Subcutaneous adipose tissue (tissue), 4 donors: ENCODE results near the gene NR2E3. TPM values are rescaled to one million over a fixed set of nuclear protein-coding genes. Genes with fewer than 3 reads are reported as not detected.

Source experiments
- total RNA-seq, 4 donors: library from RNA; depleted of rRNA; stranded (reverse); fragments of >200 nt; gene quantifications; one replicate each; pipeline ENCODE4 v1.1.0, GENCODE V29; 2016
- TF ChIP-seq, protein P1 (sequence below): fragments of 450-650 bp; IDR thresholded peaks from one replicate; pipeline ENCODE4 v1.5.1; 2016; ENCODE audit warnings: low read depth, mild to moderate bottlenecking, control low read depth, antibody characterized with exemption, moderate library complexity

Gene NR2E3
- total RNA-seq, 4 donors from 2014 or later: not detected

DNA sequence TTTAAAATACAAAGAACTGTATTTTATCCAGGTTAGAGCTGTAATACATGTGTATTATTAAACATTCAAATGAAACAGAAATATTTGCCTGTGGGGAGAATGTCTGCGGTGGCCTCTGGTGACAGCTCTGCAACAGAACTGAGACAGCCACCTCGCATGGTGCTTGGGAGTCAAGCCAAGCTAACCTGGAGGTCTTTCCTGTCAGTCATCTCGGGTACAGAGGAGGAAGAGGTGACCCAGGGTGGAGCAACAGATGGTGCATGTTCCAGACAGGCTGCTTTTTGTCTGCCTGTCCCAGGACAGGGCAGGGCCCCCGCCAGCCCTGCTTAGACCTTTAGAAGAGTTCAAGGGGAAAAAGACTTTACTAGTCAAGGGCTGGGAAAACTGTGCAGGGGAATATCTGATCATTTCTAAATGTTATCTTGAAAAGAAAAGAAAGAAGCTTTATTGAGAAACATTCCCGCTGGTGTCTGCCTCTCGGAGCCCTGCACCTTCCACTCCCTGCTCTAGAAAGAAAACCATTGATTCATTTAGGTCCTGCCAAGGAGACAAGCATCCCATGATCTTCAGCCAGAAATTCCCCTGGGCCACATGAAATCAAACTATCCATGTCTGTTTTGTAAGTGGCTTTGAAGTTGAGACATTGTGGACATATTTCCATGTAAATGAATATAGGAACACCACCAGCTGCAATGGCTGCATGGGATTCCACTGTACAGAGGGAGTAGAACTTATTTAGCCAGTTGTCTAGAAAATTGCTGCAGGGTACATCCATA, 5.5 kb upstream of the NR2E3 start:
- TF ChIP-seq, protein P1, sequence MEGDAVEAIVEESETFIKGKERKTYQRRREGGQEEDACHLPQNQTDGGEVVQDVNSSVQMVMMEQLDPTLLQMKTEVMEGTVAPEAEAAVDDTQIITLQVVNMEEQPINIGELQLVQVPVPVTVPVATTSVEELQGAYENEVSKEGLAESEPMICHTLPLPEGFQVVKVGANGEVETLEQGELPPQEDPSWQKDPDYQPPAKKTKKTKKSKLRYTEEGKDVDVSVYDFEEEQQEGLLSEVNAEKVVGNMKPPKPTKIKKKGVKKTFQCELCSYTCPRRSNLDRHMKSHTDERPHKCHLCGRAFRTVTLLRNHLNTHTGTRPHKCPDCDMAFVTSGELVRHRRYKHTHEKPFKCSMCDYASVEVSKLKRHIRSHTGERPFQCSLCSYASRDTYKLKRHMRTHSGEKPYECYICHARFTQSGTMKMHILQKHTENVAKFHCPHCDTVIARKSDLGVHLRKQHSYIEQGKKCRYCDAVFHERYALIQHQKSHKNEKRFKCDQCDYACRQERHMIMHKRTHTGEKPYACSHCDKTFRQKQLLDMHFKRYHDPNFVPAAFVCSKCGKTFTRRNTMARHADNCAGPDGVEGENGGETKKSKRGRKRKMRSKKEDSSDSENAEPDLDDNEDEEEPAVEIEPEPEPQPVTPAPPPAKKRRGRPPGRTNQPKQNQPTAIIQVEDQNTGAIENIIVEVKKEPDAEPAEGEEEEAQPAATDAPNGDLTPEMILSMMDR: no peak

DNA sequence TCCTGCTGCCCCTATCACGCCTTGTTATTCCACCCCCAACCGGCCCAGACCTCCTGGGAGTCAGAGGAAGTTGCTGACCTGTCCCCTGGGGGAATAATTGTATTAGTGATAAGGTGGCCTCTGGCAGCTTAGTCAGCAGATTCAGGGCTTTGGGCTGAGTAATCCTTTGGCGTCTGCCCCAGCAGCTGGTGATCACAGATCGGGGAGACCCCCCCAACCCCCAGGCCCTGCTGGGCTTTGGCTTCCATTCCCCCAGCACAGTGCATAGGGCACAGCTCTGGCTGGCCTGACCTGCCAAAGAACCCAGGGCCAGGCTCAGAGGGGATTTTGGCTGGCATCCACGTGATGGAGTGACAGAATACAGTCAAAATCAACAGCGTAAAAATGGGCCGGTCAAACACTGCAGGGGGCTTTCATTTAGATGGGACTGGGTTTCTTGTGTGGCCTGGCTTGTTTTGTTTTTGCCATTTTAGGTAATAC, 3.9 kb upstream of the NR2E3 start:
- TF ChIP-seq, protein P1: no peak

DNA sequence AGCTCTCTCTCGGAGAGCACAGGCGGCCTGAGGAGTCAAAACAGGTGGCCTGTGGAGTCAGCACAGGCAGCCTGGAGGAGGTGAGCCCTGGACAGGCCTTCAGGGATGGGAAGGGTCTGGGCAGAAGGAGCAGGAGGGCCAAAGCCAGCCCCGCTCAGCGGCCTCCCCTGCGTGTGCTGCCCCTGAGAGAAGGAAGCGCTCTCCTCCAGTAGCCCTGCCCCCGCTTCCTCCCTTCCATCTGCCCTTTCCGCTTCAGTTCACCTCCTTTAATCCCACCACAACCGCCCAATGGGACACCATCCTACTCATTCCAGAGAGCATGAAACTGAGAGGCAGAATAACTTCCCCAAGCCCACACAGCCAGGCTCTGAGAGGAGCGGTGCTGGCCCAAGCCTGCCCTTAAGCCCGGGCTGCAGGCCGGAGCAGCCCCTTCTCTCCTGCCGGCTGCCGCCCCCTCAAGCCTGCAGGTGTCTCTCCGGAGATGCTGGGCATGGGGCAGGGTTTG, 3.2 kb upstream of the NR2E3 start:
- TF ChIP-seq, protein P1: no peak

DNA sequence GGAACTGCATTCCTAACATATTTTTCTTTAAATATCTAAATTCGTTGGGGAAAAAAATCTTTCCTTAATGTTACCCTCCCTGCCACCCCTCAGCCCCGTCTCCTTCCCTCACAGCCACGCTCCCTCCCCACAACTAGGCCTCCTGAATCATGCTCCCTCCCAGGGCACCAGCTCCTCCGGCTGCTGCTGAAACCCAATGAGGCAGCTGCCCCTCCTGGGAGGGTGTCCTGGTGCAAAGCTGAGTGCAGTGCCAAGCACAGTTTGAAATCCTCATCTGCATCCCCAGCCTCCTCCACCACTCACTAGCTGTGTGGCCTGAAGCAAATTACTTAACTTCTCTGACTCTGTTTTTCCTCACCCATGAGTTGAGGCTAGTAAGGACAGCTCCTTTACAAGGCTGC, 2.7 kb upstream of the NR2E3 start:
- TF ChIP-seq, protein P1: no peak

DNA sequence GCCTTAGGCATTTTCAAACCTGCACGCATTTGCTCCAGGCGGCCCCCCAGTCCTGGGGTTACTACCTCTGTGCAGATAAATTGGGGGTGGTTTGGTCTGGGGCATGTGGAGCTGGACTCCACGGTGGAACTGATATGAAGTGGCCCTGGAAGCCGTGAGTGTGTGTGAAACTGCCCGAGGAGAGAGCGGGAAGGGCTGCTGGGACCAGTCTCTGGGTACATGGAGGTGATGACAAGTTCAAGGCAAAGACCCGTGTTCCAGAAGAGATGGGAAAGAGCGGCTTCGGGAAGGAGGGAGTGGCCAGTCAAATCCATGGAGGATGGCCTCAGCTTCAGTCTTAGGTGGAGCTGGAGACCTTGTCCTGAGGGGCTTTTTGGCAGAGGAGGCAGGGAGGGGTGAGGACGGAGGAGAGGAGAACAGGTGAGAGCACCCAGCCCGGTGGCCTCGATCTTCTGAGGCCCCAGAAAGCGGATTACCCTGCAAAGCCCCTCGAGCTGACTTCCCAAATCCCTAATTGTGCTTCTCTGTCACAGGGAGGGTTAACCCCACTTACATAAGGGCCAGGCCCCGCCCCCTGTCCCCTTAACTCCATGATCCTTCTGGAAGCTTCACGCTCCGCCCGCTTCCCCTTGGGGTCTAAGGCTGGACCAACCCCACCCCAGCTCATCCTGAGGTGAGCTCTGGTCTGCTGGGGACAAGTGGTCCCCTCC, 1.9 kb upstream of the NR2E3 start:
- TF ChIP-seq, protein P1: no peak

DNA sequence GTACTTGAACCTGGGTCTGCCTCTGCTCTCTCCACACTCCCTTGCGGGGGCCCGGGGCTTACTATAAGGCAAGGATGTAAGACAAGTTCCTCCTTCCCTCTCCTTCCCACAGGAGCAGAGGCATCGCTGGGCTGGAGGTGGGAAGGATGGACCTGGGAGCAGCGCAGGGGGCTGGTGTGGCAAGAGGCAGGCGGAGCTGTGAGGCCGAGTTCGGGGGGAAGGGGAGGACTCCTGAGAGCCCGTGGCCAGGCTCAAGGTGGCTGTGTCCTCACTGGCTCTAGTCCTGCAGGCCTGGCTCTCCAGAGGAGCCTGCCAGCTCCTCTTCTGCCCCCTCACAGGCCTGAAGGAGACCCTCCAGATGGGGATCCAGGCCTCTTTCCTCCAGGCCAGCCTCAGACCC, 1.0 kb upstream of the NR2E3 start:
- TF ChIP-seq, protein P1: no peak
